Measurements from ENCODE around the gene LCN9. TPM values are rescaled to one million over a fixed set of nuclear protein-coding genes. Genes with fewer than 3 reads are reported as not detected.

Gene LCN9
- total and polyA plus RNA-seq, 4 donors = not detected

DNA sequence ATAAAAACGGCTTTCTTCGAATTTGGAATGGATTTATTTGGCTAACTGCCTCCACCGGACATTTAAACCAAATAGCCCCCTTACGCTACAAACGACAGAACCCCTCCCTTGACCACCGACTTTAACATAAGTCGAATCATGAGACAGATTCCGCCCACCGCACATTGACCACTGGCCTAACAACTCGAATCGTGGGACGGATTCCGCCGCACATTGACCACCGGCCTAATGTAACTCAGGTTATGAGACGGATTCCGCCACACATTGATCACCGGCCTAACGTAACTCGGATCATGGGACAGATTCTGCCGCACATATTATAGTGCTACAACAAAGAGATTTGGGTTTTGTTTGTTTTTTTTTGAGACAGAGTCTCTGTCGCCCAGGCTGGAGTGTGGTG is 2.7 kb upstream of the LCN9 start:
- Histone ChIP-seq H3K4me1 (ENCODE audit: control insufficient read depth in 4 of 4, insufficient read depth in 4 of 4, low read length in 3 of 4) (no peaks in the 10 kb centered on the region), H3K9ac (ENCODE audit: low read depth in 1 of 2, low read length in 2 of 2) (no peak overlapping the region), H3K9me3 (ENCODE audit: control insufficient read depth in 4 of 4, low read length in 3 of 4) (no peaks in the 10 kb centered on the region), H3K27ac (ENCODE audit: low read depth in 1 of 2, low read length in 2 of 2) (no peak overlapping the region), H3K27me3 (ENCODE audit: control insufficient read depth in 4 of 4, insufficient read depth in 4 of 4, low read length in 3 of 4) (no peaks in the 10 kb centered on the region), H3K4me3 (ENCODE audit: low read depth in 1 of 3, low read length in 3 of 3) (no peak overlapping the region), H3K36me3 (ENCODE audit: control insufficient read depth in 4 of 4, insufficient read depth in 3 of 4, low read depth in 1 of 4, low read length in 3 of 4) (no peaks in the 10 kb centered on the region)
- TF ChIP-seq, protein P1, sequence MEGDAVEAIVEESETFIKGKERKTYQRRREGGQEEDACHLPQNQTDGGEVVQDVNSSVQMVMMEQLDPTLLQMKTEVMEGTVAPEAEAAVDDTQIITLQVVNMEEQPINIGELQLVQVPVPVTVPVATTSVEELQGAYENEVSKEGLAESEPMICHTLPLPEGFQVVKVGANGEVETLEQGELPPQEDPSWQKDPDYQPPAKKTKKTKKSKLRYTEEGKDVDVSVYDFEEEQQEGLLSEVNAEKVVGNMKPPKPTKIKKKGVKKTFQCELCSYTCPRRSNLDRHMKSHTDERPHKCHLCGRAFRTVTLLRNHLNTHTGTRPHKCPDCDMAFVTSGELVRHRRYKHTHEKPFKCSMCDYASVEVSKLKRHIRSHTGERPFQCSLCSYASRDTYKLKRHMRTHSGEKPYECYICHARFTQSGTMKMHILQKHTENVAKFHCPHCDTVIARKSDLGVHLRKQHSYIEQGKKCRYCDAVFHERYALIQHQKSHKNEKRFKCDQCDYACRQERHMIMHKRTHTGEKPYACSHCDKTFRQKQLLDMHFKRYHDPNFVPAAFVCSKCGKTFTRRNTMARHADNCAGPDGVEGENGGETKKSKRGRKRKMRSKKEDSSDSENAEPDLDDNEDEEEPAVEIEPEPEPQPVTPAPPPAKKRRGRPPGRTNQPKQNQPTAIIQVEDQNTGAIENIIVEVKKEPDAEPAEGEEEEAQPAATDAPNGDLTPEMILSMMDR (IDR thresholded peaks at IDR 0.05; ENCODE audit: low read depth, low read length, missing input control) = no peak
- TF ChIP-seq EGR1 (IDR thresholded peaks at IDR 0.05; ENCODE audit: low read depth in 2 of 2) = no peak
- TF ChIP-seq FOXA2 (IDR thresholded peaks at IDR 0.05) = no peak
- TF ChIP-seq YY1 (IDR thresholded peaks at IDR 0.05) = no peak
- DNase-seq (ENCODE audit: low spot score) = no peak
- WGBS = 93% methylated on average over 22 of the region's 22 CpGs

DNA sequence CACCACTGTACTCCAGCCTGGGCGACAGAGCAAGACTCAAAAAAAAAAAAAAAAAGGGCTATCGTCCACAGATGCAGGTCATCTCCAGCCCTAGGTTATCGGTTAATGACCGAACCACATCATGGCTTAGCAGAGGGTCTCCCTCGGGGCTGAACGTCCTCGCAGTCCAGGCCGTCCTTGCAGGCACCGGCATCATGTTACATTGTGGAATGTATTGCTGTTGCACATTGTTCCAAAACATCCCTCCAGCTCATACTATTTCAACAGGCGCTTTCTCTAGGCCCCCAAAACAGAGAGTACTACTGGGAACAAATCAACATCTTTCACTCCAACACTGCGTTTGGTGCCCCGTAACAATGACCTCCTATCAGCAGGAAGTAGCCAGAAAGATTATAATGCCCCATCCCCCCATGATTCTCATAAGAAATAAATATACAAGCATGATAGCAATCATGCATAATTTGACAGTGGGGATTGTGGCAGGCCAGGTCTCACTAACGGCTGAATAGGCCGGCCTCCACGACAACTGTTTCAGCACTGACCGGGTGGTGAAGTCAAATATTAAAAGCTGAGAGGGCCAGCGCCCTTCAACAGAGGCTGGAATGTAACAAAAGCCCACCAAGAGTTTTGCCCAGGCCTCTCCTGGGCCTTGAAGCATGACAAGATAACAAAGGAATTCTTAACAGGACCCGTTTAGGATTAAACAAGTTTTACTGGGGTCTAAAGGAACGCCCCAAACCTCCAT is 1.1 kb upstream of the LCN9 start:
- no peaks in the 10 kb centered on the region for H3K27me3 ChIP-seq (ENCODE audit: control insufficient read depth in 4 of 4, insufficient read depth in 4 of 4, low read length in 3 of 4)
- WGBS = 63% methylated on average over 19 of the region's 19 CpGs

More for the DNA sequence above, 1.1 kb upstream of the LCN9 start:
- Histone ChIP-seq H3K4me1 (ENCODE audit: control insufficient read depth in 4 of 4, insufficient read depth in 4 of 4, low read length in 3 of 4) (no peaks in the 10 kb centered on the region), H3K9me3 (ENCODE audit: control insufficient read depth in 4 of 4, low read length in 3 of 4) (no peaks in the 10 kb centered on the region), H3K27ac (ENCODE audit: low read depth in 1 of 2, low read length in 2 of 2) (no peak overlapping the region), H3K4me3 (ENCODE audit: low read depth in 1 of 3, low read length in 3 of 3) (no peak overlapping the region), H3K9ac (ENCODE audit: low read depth in 1 of 2, low read length in 2 of 2) (no peak overlapping the region), H3K36me3 (ENCODE audit: control insufficient read depth in 4 of 4, insufficient read depth in 3 of 4, low read depth in 1 of 4, low read length in 3 of 4) (no peaks in the 10 kb centered on the region)
- TF ChIP-seq FOXA2 (IDR thresholded peaks at IDR 0.05) (no peak), FOXA1 (IDR thresholded peaks at IDR 0.05) (no peak), HNF4G (IDR thresholded peaks at IDR 0.05) (no peak), HNF4A (conservative IDR thresholded peaks at IDR 0.05) (no peak), RAD21 (IDR thresholded peaks at IDR 0.05) (no peak), GABPA (IDR thresholded peaks at IDR 0.05 in 1 of 2, conservative IDR thresholded peaks at IDR 0.05 in 1 of 2) (no peak), YY1 (IDR thresholded peaks at IDR 0.05) (no peak)
- TF ChIP-seq, protein P2, sequence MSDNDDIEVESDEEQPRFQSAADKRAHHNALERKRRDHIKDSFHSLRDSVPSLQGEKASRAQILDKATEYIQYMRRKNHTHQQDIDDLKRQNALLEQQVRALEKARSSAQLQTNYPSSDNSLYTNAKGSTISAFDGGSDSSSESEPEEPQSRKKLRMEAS (IDR thresholded peaks at IDR 0.05) = no peak
- TF ChIP-seq, protein P3, sequence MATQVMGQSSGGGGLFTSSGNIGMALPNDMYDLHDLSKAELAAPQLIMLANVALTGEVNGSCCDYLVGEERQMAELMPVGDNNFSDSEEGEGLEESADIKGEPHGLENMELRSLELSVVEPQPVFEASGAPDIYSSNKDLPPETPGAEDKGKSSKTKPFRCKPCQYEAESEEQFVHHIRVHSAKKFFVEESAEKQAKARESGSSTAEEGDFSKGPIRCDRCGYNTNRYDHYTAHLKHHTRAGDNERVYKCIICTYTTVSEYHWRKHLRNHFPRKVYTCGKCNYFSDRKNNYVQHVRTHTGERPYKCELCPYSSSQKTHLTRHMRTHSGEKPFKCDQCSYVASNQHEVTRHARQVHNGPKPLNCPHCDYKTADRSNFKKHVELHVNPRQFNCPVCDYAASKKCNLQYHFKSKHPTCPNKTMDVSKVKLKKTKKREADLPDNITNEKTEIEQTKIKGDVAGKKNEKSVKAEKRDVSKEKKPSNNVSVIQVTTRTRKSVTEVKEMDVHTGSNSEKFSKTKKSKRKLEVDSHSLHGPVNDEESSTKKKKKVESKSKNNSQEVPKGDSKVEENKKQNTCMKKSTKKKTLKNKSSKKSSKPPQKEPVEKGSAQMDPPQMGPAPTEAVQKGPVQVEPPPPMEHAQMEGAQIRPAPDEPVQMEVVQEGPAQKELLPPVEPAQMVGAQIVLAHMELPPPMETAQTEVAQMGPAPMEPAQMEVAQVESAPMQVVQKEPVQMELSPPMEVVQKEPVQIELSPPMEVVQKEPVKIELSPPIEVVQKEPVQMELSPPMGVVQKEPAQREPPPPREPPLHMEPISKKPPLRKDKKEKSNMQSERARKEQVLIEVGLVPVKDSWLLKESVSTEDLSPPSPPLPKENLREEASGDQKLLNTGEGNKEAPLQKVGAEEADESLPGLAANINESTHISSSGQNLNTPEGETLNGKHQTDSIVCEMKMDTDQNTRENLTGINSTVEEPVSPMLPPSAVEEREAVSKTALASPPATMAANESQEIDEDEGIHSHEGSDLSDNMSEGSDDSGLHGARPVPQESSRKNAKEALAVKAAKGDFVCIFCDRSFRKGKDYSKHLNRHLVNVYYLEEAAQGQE (IDR thresholded peaks at IDR 0.05) = no peak
- TF ChIP-seq, protein P1 (IDR thresholded peaks at IDR 0.05; ENCODE audit: low read depth, low read length, missing input control) = no peak
- no peak for DNase-seq (ENCODE audit: low spot score)

All from liver (tissue), 9 donors.